Measurements from ENCODE around the gene HPS4.

Gene HPS4

GRCh38 chr22:26436903-26437515, 46.6 kb downstream of the HPS4 start:
- H3K56ac ChIP-seq (ENCODE audit: low read length): no peak overlapping the region
- no peak overlapping the region for H3K9ac ChIP-seq (ENCODE audit: low read length)
- H4K8ac ChIP-seq (ENCODE audit: low read depth, low read length): no peak overlapping the region
- DNase-seq: no peak
- H3K27me3 ChIP-seq (ENCODE audit: insufficient read depth, low read length, poor library complexity): no peaks in the 10 kb centered on the region
- H4K5ac ChIP-seq (ENCODE audit: low read length): no peak overlapping the region
- H3K36me3 ChIP-seq (ENCODE audit: control insufficient read depth, insufficient read depth, low read length): no peaks in the 10 kb centered on the region
- WGBS (ENCODE audit: extremely low coverage, insufficient coverage, low lambda C conversion rate): no CpG with 5 or more reads among the region's 11 CpGs
- H3K79me1 ChIP-seq (ENCODE audit: low read length): no peaks in the 10 kb centered on the region
- no peak overlapping the region for H3K4ac ChIP-seq (ENCODE audit: low read depth, low read length)
- no peak overlapping the region for H2AK5ac ChIP-seq (ENCODE audit: low read length)
- no peak overlapping the region for H3K4me3 ChIP-seq (ENCODE audit: low read length)
- no peak overlapping the region for H3K4me2 ChIP-seq (ENCODE audit: low read length)
- no peak overlapping the region for H3K18ac ChIP-seq (ENCODE audit: low read length)
- no peak overlapping the region for H3K27ac ChIP-seq (ENCODE audit: low read depth, low read length)
- H2BK15ac ChIP-seq (replicated peaks; ENCODE audit: low read depth): no peak overlapping the region
- H2BK120ac ChIP-seq (ENCODE audit: low read depth, low read length): no peak overlapping the region
- H3K79me2 ChIP-seq (ENCODE audit: control insufficient read depth, insufficient read depth, low read length): no peaks in the 10 kb centered on the region
- no peaks in the 10 kb centered on the region for H3K4me1 ChIP-seq (ENCODE audit: control insufficient read depth, low read depth, low read length)
- no peak overlapping the region for H2BK5ac ChIP-seq (ENCODE audit: low read length)
- H3K23ac ChIP-seq (ENCODE audit: low read length): no peak overlapping the region

- no peak overlapping the region for H3K4ac ChIP-seq (ENCODE audit: low read depth, low read length)
- H3K23ac ChIP-seq (ENCODE audit: low read length): no peak overlapping the region
- H3K18ac ChIP-seq (ENCODE audit: low read length): no peak overlapping the region
- H3K4me3 ChIP-seq (ENCODE audit: low read length): no peak overlapping the region
- H3K79me1 ChIP-seq (ENCODE audit: low read length): no peaks in the 10 kb centered on the region
- H3K9ac ChIP-seq (ENCODE audit: low read length): no peak overlapping the region
- no peaks in the 10 kb centered on the region for H3K79me2 ChIP-seq (ENCODE audit: control insufficient read depth, insufficient read depth, low read length)
- H4K8ac ChIP-seq (ENCODE audit: low read depth, low read length): no peak overlapping the region
- no peaks in the 10 kb centered on the region for H3K27me3 ChIP-seq (ENCODE audit: insufficient read depth, low read length, poor library complexity)
- no peak overlapping the region for H3K27ac ChIP-seq (ENCODE audit: low read depth, low read length)
- H2BK5ac ChIP-seq (ENCODE audit: low read length): no peak overlapping the region
- DNase-seq: no peak
- WGBS (ENCODE audit: extremely low coverage, insufficient coverage, low lambda C conversion rate): no CpG with 5 or more reads among the region's 11 CpGs
- no peak overlapping the region for H3K56ac ChIP-seq (ENCODE audit: low read length)
- H3K4me2 ChIP-seq (ENCODE audit: low read length): no peak overlapping the region
- H2BK120ac ChIP-seq (ENCODE audit: low read depth, low read length): no peak overlapping the region
- H2BK15ac ChIP-seq (replicated peaks; ENCODE audit: low read depth): no peak overlapping the region
- no peak overlapping the region for H4K5ac ChIP-seq (ENCODE audit: low read length)
- no peaks in the 10 kb centered on the region for H3K36me3 ChIP-seq (ENCODE audit: control insufficient read depth, insufficient read depth, low read length)
- H2AK5ac ChIP-seq (ENCODE audit: low read length): no peak overlapping the region
- H3K4me1 ChIP-seq (ENCODE audit: control insufficient read depth, low read depth, low read length): no peaks in the 10 kb centered on the region
Measured at GRCh38 chr22:26435327-26436093, 48.1 kb downstream of the HPS4 start.

GRCh38 chr22:26433805-26434204, 49.8 kb downstream of the HPS4 start:
- DNase-seq: no peak
- no CpG with 5 or more reads among the region's 25 CpGs for WGBS (ENCODE audit: extremely low coverage, insufficient coverage, low lambda C conversion rate)
- Histone ChIP-seq H2BK5ac (ENCODE audit: low read length) (no peak overlapping the region), H3K79me2 (ENCODE audit: control insufficient read depth, insufficient read depth, low read length) (no peaks in the 10 kb centered on the region), H2AK5ac (ENCODE audit: low read length) (no peak overlapping the region), H3K9ac (ENCODE audit: low read length) (no peak overlapping the region), H3K79me1 (ENCODE audit: low read length) (peaks cover 2% of the 10 kb centered on the region), H4K5ac (ENCODE audit: low read length) (no peak overlapping the region), H3K4me1 (ENCODE audit: control insufficient read depth, low read depth, low read length) (peaks cover 4% of the 10 kb centered on the region), H2BK15ac (replicated peaks; ENCODE audit: low read depth) (no peak overlapping the region), H3K23ac (ENCODE audit: low read length) (no peak overlapping the region), H3K27me3 (ENCODE audit: insufficient read depth, low read length, poor library complexity) (no peaks in the 10 kb centered on the region), H3K4ac (ENCODE audit: low read depth, low read length) (no peak overlapping the region), H3K56ac (ENCODE audit: low read length) (no peak overlapping the region), H3K27ac (ENCODE audit: low read depth, low read length) (no peak overlapping the region), H3K4me3 (ENCODE audit: low read length) (no peak overlapping the region), H4K8ac (ENCODE audit: low read depth, low read length) (no peak overlapping the region), H3K18ac (ENCODE audit: low read length) (no peak overlapping the region), H3K4me2 (ENCODE audit: low read length) (no peak overlapping the region), H3K36me3 (ENCODE audit: control insufficient read depth, insufficient read depth, low read length) (no peaks in the 10 kb centered on the region), H2BK120ac (ENCODE audit: low read depth, low read length) (no peak overlapping the region)

- H3K4me1 ChIP-seq (ENCODE audit: control insufficient read depth, low read depth, low read length): peaks cover 4% of the 10 kb centered on the region
- H2BK15ac ChIP-seq (replicated peaks; ENCODE audit: low read depth): no peak overlapping the region
- H3K9ac ChIP-seq (ENCODE audit: low read length): no peak overlapping the region
- no peak overlapping the region for H2BK120ac ChIP-seq (ENCODE audit: low read depth, low read length)
- no peak overlapping the region for H3K4me3 ChIP-seq (ENCODE audit: low read length)
- no peak overlapping the region for H3K4me2 ChIP-seq (ENCODE audit: low read length)
- peaks cover 2% of the 10 kb centered on the region for H3K79me1 ChIP-seq (ENCODE audit: low read length)
- H2BK5ac ChIP-seq (ENCODE audit: low read length): no peak overlapping the region
- no peak overlapping the region for H3K4ac ChIP-seq (ENCODE audit: low read depth, low read length)
- H3K23ac ChIP-seq (ENCODE audit: low read length): no peak overlapping the region
- H4K8ac ChIP-seq (ENCODE audit: low read depth, low read length): no peak overlapping the region
- no peak overlapping the region for H3K18ac ChIP-seq (ENCODE audit: low read length)
- H3K36me3 ChIP-seq (ENCODE audit: control insufficient read depth, insufficient read depth, low read length): no peaks in the 10 kb centered on the region
- DNase-seq: no peak
- H2AK5ac ChIP-seq (ENCODE audit: low read length): no peak overlapping the region
- no peaks in the 10 kb centered on the region for H3K79me2 ChIP-seq (ENCODE audit: control insufficient read depth, insufficient read depth, low read length)
- no peak overlapping the region for H3K56ac ChIP-seq (ENCODE audit: low read length)
- no CpG with 5 or more reads among the region's 3 CpGs for WGBS (ENCODE audit: extremely low coverage, insufficient coverage, low lambda C conversion rate)
- no peak overlapping the region for H4K5ac ChIP-seq (ENCODE audit: low read length)
- H3K27ac ChIP-seq (ENCODE audit: low read depth, low read length): no peak overlapping the region
- no peaks in the 10 kb centered on the region for H3K27me3 ChIP-seq (ENCODE audit: insufficient read depth, low read length, poor library complexity)
Measured at GRCh38 chr22:26432619-26433311, 50.8 kb downstream of the HPS4 start.

- DNase-seq: no peak
- WGBS (ENCODE audit: extremely low coverage, insufficient coverage, low lambda C conversion rate): no CpG with 5 or more reads among the region's 13 CpGs
Measured at GRCh38 chr22:26431261-26431995, 52.2 kb downstream of the HPS4 start.

More at GRCh38 chr22:26431261-26431995, 52.2 kb downstream of the HPS4 start:
- Histone ChIP-seq H3K9ac (ENCODE audit: low read length) (no peak overlapping the region), H3K18ac (ENCODE audit: low read length) (no peak overlapping the region), H3K4me1 (ENCODE audit: control insufficient read depth, low read depth, low read length) (peaks cover 4% of the 10 kb centered on the region), H3K36me3 (ENCODE audit: control insufficient read depth, insufficient read depth, low read length) (no peaks in the 10 kb centered on the region), H3K23ac (ENCODE audit: low read length) (no peak overlapping the region), H3K4me3 (ENCODE audit: low read length) (no peak overlapping the region), H2BK5ac (ENCODE audit: low read length) (no peak overlapping the region), H4K5ac (ENCODE audit: low read length) (no peak overlapping the region), H2BK120ac (ENCODE audit: low read depth, low read length) (no peak overlapping the region), H3K4me2 (ENCODE audit: low read length) (no peak overlapping the region), H3K79me2 (ENCODE audit: control insufficient read depth, insufficient read depth, low read length) (no peaks in the 10 kb centered on the region), H3K27ac (ENCODE audit: low read depth, low read length) (no peak overlapping the region), H2AK5ac (ENCODE audit: low read length) (no peak overlapping the region), H3K79me1 (ENCODE audit: low read length) (peaks cover 2% of the 10 kb centered on the region), H3K56ac (ENCODE audit: low read length) (no peak overlapping the region), H3K4ac (ENCODE audit: low read depth, low read length) (no peak overlapping the region), H2BK15ac (replicated peaks; ENCODE audit: low read depth) (no peak overlapping the region), H4K8ac (ENCODE audit: low read depth, low read length) (no peak overlapping the region), H3K27me3 (ENCODE audit: insufficient read depth, low read length, poor library complexity) (no peaks in the 10 kb centered on the region)
